Measurements from ENCODE around the gene COX10.

DNA sequence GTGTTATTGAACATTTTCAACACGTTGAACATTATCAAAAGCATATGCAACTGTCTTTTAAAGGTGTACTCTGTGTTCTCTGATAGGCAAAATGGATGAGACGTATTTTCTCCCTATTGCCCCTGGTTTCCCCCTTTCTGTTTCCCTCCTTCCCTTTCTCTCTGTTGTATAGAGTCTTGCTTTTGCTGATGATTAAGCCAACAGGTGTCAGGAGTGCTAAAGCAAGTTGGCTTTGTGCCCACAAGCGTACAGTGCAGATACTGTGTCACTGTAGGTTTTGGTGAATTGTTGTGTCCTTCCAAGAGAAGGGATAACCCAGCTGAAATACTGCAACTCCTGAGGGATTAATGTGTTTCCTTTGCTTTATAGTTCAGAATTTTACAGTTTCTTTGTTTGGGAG lies 74.4 kb downstream of the COX10 start:
- TF ChIP-seq POLR2AphosphoS5 (IDR thresholded peaks at IDR 0.05; ENCODE audit: low read depth, low read length) (no peak), TAF1 (IDR thresholded peaks at IDR 0.05; ENCODE audit: borderline replicate concordance, insufficient read depth, low read length) (no peak)
- TF ChIP-seq, protein P1, sequence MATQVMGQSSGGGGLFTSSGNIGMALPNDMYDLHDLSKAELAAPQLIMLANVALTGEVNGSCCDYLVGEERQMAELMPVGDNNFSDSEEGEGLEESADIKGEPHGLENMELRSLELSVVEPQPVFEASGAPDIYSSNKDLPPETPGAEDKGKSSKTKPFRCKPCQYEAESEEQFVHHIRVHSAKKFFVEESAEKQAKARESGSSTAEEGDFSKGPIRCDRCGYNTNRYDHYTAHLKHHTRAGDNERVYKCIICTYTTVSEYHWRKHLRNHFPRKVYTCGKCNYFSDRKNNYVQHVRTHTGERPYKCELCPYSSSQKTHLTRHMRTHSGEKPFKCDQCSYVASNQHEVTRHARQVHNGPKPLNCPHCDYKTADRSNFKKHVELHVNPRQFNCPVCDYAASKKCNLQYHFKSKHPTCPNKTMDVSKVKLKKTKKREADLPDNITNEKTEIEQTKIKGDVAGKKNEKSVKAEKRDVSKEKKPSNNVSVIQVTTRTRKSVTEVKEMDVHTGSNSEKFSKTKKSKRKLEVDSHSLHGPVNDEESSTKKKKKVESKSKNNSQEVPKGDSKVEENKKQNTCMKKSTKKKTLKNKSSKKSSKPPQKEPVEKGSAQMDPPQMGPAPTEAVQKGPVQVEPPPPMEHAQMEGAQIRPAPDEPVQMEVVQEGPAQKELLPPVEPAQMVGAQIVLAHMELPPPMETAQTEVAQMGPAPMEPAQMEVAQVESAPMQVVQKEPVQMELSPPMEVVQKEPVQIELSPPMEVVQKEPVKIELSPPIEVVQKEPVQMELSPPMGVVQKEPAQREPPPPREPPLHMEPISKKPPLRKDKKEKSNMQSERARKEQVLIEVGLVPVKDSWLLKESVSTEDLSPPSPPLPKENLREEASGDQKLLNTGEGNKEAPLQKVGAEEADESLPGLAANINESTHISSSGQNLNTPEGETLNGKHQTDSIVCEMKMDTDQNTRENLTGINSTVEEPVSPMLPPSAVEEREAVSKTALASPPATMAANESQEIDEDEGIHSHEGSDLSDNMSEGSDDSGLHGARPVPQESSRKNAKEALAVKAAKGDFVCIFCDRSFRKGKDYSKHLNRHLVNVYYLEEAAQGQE (IDR thresholded peaks at IDR 0.05; ENCODE audit: insufficient read depth in 1 of 2, low read depth in 2 of 2, low read length in 2 of 2): no peak
